Epithelial cell of proximal tubule (primary cell): ENCODE measurements around the gene HDAC4. TPM values are rescaled to one million over a fixed set of nuclear protein-coding genes. Genes with fewer than 3 reads are reported as not detected.
A peak's percentile ranks its signal among the peaks of the same experiment; 100 is the strongest.

Source experiments
- DNase-seq: peaks from one replicate; pipeline ENCODE4 v3.0.0-alpha.2; 2011; ENCODE audit warnings: low read depth
- H3K4me3 ChIP-seq: 2 replicates; pipeline ENCODE4 v1.5.1; 2011; ENCODE audit warnings: low read depth, mild to moderate bottlenecking, low read length
- total RNA-seq: library from RNA; depleted of rRNA; stranded (reverse); fragments of >200 nt; gene quantifications from 2 replicates; pipeline ENCODE4 v1.2.3, GENCODE V29; 2015
- TF ChIP-seq, protein P1 (sequence below): conservative IDR thresholded peaks from 2 replicates; pipeline ENCODE4 v1.5.1; 2012; ENCODE audit warnings: low read depth, mild to moderate bottlenecking, low read length

The HDAC4 gene
- total RNA-seq, 1 donor from 2014 or later, result 23.2 TPM

DNA sequence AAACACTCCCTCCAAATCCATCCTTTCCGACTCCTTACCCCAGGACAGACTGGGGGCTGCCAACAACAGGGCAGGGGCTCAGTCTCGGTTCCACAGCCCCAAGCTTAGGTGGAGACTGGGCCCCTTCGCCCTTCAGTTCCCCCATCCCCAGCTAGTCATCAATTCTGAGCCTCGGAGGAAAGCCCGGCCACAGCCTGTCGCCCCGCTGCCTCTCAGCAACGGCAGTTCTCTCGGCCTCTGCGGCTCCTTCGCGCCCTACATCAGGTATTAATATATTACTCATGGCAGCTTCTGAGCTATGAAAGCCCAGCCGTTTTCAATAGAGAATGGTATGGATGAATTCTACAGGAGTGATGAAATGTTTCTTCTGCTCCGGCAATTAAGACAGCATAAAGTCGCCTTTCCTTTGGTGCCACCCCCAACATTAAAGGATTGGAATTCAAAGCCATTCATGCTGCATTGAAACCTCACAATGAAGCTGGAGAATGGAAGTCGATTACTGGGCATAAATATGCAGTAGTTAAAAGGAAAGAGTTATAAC lies 2.8 kb downstream of the HDAC4 start:
- no peak for DNase-seq
- H3K4me3 ChIP-seq, result no peak overlapping the region
- TF ChIP-seq, protein P1, sequence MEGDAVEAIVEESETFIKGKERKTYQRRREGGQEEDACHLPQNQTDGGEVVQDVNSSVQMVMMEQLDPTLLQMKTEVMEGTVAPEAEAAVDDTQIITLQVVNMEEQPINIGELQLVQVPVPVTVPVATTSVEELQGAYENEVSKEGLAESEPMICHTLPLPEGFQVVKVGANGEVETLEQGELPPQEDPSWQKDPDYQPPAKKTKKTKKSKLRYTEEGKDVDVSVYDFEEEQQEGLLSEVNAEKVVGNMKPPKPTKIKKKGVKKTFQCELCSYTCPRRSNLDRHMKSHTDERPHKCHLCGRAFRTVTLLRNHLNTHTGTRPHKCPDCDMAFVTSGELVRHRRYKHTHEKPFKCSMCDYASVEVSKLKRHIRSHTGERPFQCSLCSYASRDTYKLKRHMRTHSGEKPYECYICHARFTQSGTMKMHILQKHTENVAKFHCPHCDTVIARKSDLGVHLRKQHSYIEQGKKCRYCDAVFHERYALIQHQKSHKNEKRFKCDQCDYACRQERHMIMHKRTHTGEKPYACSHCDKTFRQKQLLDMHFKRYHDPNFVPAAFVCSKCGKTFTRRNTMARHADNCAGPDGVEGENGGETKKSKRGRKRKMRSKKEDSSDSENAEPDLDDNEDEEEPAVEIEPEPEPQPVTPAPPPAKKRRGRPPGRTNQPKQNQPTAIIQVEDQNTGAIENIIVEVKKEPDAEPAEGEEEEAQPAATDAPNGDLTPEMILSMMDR, result no peak

DNA sequence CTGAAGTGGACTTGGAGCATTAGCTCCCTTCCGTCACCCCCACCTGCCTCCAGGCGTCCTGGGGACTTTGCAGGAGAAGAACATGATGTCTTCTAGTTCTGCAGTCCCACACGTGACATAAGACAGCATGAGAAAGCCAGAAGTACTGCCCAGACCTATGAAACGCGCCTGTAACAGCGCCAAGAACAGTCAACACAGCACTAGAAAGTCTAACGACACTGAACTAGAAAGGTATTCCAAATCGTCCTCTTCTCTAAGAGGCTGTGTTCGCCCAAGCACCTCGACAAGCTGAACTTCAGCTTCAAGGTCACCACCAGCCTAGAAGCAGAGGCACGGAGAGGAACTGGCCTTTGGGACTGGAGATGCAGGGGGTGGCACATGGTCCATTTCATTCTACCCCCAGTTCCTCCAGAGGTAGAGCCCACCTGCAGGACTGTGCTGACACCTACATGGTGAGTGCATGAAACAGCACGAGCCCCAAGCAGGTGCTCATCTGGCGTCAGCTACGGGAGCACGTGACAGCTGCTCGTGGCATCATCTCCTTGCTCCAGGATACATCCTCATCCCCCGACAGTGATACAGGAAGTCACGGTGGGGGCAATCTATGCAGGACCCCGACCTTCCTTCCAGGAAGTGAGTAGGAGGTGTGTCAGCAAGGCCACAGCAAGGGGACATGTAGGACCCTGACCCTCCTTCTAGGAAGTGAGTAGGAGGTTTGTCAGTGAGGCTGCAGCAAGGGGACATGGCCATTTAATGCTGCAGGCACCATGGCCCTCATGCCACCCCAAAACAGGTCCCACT lies 3.7 kb downstream of the HDAC4 start:
- TF ChIP-seq, protein P1, result peak; percentile 47
- no peak for DNase-seq
- H3K4me3 ChIP-seq, result no peak overlapping the region

DNA sequence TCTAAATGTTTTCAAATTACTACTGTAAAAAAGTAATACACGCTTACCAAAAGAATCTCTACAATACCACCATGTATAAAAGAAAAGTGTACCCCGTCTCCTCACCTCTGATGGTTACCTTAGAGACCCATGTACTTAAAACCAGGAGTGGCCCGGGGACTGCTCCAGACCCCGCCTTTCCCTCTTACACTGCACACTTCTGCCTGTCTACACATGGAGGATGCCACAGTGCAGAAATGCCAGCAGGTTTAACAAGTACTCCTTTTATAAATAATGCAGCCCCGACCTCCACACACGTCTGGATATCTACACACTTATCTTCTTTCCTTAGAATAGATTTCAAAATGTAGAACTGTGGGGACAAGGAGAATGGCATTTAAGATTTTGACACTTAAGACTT lies 5.3 kb downstream of the HDAC4 start:
- TF ChIP-seq, protein P1, result no peak

DNA sequence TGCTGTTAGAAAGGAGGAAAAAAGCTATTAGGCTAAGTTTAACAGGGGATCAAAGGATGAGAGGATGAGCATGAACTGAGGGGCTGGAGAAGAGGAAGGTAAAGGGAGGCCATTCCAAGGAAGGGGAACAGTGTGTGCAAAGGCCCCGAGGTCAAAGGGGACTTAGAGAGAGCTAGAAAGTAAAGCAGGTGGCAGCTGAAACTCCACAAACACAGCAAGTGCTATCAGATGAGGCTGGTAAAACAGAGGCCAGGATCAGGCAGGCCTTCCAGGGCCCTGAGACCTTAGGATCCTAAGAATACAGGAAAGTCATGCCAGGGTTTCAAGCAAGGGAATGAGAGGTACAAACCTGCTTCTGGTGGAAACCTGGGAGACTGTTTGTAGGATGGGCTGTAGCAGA lies 5.8 kb downstream of the HDAC4 start:
- TF ChIP-seq, protein P1, result no peak
- no peak overlapping the region for H3K4me3 ChIP-seq
- DNase-seq, result no peak

More for the DNA sequence above, 5.3 kb downstream of the HDAC4 start:
- no peak overlapping the region for H3K4me3 ChIP-seq
- no peak for DNase-seq

DNA sequence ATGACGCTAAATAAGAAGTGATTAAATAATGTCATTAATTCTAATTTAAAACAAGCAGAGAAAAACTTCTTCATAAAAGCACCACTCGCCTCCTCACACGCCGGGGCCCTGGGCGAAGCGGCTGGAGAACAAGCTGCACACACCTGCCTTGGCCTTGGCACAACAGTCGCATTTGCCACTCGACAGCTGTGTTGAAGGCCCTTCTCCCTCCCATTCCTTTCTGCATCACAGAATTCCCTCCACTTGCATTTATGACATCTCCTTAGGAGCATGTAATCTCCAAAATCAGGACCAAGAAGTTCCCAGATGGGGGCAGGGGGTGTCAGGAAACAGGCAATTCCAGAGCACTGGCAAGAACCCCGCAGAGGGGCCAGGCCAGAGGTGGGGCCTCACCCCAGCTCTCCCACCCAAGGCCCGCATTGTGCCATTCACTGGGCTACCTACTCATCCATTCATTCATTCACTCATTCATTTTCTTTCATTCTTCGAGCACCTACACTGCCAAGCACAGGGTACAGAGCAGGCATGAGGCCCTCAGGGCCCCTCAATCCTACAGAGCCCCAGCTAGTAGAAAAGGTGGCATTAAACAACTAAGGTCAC lies 6.4 kb downstream of the HDAC4 start:
- no peak for DNase-seq
- no peak overlapping the region for H3K4me3 ChIP-seq
- TF ChIP-seq, protein P1, result no peak

DNA sequence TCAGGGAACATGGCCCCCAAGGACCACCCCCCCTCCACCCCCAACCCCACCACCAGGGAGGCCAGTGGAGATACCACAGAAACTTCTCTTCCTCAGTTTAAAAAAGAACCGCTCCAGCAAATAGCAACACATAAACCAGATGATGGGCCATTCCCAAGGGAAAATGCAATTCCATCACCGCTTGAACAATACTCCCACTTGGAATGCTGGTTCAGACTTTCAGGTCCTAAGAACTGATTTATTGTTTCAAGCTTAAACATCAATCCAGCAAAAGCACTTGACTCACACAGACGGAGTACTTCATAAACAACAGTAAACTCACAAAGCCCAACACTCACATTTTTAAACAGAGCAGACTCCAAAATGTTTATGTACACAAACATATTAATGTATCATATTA lies 6.9 kb downstream of the HDAC4 start:
- no peak overlapping the region for H3K4me3 ChIP-seq
- DNase-seq, result no peak
- TF ChIP-seq, protein P1, result no peak
